ENCODE data around the gene PDILT. TPM values are rescaled to one million over a fixed set of nuclear protein-coding genes. Genes with fewer than 3 reads are reported as not detected.

The PDILT gene
- total RNA-seq, 3 donors from 2014 or later: not detected

- no peak for DNase-seq (ENCODE audit: low spot score in 2 of 2)
- intact Hi-C loops (cut with DNase I; ENCODE audit: low total_unique reads): no loop called here
Observed at GRCh38 chr16:20396846-20397467, 7.6 kb downstream of the PDILT start.

DNA sequence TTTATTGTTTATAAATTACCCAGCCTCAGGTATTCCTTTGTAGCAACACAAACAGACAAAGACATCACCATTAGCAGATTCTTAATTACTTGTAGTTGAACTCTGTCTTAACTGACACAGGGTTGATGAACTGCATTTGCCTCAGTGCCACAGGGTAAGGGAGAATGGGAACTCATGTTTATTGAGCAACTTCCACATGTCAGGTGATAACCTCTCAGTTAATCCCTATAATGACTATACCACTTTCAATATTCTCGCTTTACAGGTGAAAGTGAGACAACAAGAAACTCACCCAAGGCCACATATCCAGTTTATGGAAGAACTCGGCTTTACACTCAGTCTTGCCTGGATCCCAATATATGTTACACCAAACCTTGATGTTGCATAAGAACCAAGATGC is 8.6 kb downstream of the PDILT start:
- intact Hi-C loops (cut with DNase I; ENCODE audit: low total_unique reads): no loop called here
- no peak for DNase-seq (ENCODE audit: low spot score in 2 of 2)
- no peak overlapping the region for H3K27ac ChIP-seq
- H3K9me3 ChIP-seq: no peaks in the 10 kb centered on the region
- no peaks in the 10 kb centered on the region for H3K4me1 ChIP-seq
- H3K4me3 ChIP-seq: no peak overlapping the region
- no peaks in the 10 kb centered on the region for H3K27me3 ChIP-seq
- TF ChIP-seq POLR2AphosphoS5 (IDR thresholded peaks at IDR 0.05): no peak
- TF ChIP-seq POLR2A (IDR thresholded peaks at IDR 0.05): no peak
- TF ChIP-seq CTCF (IDR thresholded peaks at IDR 0.05): no peak
- no peaks in the 10 kb centered on the region for H3K36me3 ChIP-seq

More at GRCh38 chr16:20396846-20397467, 7.6 kb downstream of the PDILT start:
- no peaks in the 10 kb centered on the region for H3K4me1 ChIP-seq
- no peak for TF ChIP-seq POLR2AphosphoS5 (IDR thresholded peaks at IDR 0.05)
- no peak for TF ChIP-seq POLR2A (IDR thresholded peaks at IDR 0.05)
- no peak for TF ChIP-seq CTCF (IDR thresholded peaks at IDR 0.05)
- H3K36me3 ChIP-seq: no peaks in the 10 kb centered on the region
- H3K27me3 ChIP-seq: no peaks in the 10 kb centered on the region
- no peak overlapping the region for H3K27ac ChIP-seq
- no peak overlapping the region for H3K4me3 ChIP-seq
- no peaks in the 10 kb centered on the region for H3K9me3 ChIP-seq

DNA sequence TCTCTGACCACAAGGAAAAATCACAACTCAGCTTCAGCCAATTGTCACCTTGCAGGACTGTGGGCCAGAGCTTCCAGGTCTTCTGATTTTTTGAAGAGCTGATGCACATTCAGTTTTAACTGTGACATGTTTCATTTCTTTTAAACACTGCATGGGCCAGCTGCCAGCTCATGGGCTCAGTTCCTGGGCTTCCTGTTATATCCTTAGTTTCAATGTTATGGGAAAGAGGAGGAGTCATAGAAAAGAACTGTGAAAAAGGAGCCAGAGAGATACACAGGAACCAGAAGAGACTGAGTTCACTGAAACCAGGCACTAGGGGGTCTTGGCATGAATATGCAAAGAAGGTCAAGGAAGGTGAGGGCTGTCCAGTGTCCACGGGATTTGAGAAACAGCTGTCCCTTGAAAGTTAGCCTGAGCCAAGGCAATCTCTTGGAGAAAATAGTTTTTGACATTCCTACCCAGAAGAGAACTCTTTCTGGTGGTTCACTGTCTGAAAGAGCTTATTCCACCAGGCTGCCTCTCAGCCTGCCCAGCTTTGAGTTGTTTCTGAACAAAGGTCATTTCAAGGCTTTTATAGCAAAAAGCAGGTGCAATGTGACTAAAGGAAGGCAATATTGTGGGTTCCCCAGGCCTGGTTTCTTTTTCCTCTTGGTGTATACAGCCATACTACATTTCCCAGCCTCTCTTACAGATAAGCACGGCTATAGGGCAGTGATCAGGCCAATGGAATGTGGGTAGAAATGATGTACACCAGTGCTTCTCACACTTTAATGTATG is 10.5 kb downstream of the PDILT start:
- Histone ChIP-seq H3K27ac (no peak overlapping the region), H3K27me3 (no peaks in the 10 kb centered on the region), H3K4me1 (no peaks in the 10 kb centered on the region), H3K4me3 (no peak overlapping the region), H3K36me3 (no peaks in the 10 kb centered on the region), H3K9me3 (no peaks in the 10 kb centered on the region)
- intact Hi-C loops (cut with DNase I; ENCODE audit: low total_unique reads): no loop called here
- TF ChIP-seq CTCF (IDR thresholded peaks at IDR 0.05): no peak
- TF ChIP-seq POLR2AphosphoS5 (IDR thresholded peaks at IDR 0.05): no peak
- TF ChIP-seq POLR2A (IDR thresholded peaks at IDR 0.05): no peak
- DNase-seq (ENCODE audit: low spot score in 2 of 2): no peak

DNA sequence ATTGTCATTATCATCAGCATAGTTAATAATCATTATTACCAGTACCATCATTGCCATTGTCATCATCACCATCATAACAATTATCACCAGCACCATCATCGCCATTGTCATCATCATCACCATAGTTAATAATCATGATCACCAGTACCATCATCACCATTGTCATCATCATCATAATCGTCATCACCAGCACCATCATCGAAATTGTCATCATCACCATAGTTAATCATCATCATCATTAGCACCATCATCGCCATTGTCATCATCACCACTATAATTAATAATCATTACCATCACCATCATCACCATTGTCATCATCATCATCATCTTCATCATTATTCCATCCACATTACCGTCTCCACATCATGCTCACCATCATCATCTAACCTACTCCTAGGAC is 13.5 kb downstream of the PDILT start:
- DNase-seq (ENCODE audit: low spot score in 2 of 2): no peak
- TF ChIP-seq POLR2AphosphoS5 (IDR thresholded peaks at IDR 0.05) (no peak), CTCF (IDR thresholded peaks at IDR 0.05) (no peak), POLR2A (IDR thresholded peaks at IDR 0.05) (no peak)
- intact Hi-C loops (cut with DNase I; ENCODE audit: low total_unique reads): no loop called here
- H3K27me3 ChIP-seq: no peaks in the 10 kb centered on the region
- H3K36me3 ChIP-seq: no peaks in the 10 kb centered on the region
- no peak overlapping the region for H3K27ac ChIP-seq
- no peaks in the 10 kb centered on the region for H3K9me3 ChIP-seq
- no peak overlapping the region for H3K4me3 ChIP-seq
- no peaks in the 10 kb centered on the region for H3K4me1 ChIP-seq

GRCh38 chr16:20388854-20389253 is 15.7 kb downstream of the PDILT start:
- TF ChIP-seq POLR2AphosphoS5 (IDR thresholded peaks at IDR 0.05) (no peak), POLR2A (IDR thresholded peaks at IDR 0.05) (no peak), CTCF (IDR thresholded peaks at IDR 0.05) (no peak)

More at GRCh38 chr16:20388854-20389253, 15.7 kb downstream of the PDILT start:
- H3K27me3 ChIP-seq: no peaks in the 10 kb centered on the region
- H3K36me3 ChIP-seq: no peaks in the 10 kb centered on the region
- H3K27ac ChIP-seq: no peak overlapping the region
- intact Hi-C loops (cut with DNase I; ENCODE audit: low total_unique reads): no loop called here
- no peak overlapping the region for H3K4me3 ChIP-seq
- no peaks in the 10 kb centered on the region for H3K4me1 ChIP-seq
- H3K9me3 ChIP-seq: no peaks in the 10 kb centered on the region
- DNase-seq (ENCODE audit: low spot score in 2 of 2): no peak
